ENCODE data around the gene CHST8. TPM values are rescaled to one million over a fixed set of nuclear protein-coding genes. Genes with fewer than 3 reads are reported as not detected.
"Not testable (repeated sequence)": the region's sequence is repeated elsewhere in the genome, so short reads cannot be mapped to it uniquely, and the experiment has no call there.

Gene CHST8
- total and polyA plus RNA-seq, 2 of the 13 experiments (the other 11 are each of a cell fraction or from before 2014, with no cell fraction given): not detected

DNA sequence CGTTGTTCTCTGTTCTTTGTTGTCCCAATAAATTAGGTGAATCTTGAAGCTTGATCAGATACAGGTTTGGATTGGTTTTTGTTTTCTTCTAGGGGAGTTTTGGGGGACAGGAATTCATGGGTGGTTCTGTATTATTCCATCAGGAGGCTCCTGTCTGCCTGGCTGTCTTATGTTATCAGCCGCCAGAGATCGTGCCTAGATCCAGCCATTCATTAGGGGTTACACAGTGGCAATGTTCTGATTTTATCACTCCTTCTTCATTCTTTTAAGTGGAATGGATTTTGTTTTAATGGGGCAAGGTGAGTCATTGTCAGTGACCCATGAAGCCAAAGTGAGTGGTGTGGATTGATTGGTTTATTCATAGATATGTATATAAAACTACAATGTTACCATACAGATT, 71.9 kb downstream of the CHST8 start:
- Histone ChIP-seq H3K4me2 (ENCODE audit: low read depth, low read length) (no peak overlapping the region), H3K36me3 (replicated peaks in 1 of 2; ENCODE audit: control insufficient read depth in 1 of 2, insufficient read depth in 2 of 2, low read length in 2 of 2) (no peaks in the 10 kb centered on the region), H3K27ac (ENCODE audit: extremely low read length, insufficient read depth, low read length) (no peak overlapping the region), H3K4me1 (ENCODE audit: insufficient read depth, low read length) (no peaks in the 10 kb centered on the region), H3K9me3 (ENCODE audit: low read length) (no peaks in the 10 kb centered on the region), H3K27me3 (ENCODE audit: control insufficient read depth in 1 of 2, insufficient read depth in 2 of 2, low read length in 2 of 2) (peaks cover 0 to 8% of the 10 kb centered on the region in 2 experiments; a peak in 3 of 5 replicates), H3K4me3 (replicated peaks in 1 of 3; ENCODE audit: insufficient read depth in 1 of 3, low read depth in 2 of 3, low read length in 3 of 3) (no peak overlapping the region), H3K79me2 (ENCODE audit: insufficient read depth, low read length) (no peaks in the 10 kb centered on the region), H3K9ac (ENCODE audit: insufficient read depth, low read depth, low read length) (no peak overlapping the region), H2AFZ (ENCODE audit: low read length) (no peak overlapping the region), H4K20me1 (ENCODE audit: insufficient read depth, low read length) (peaks cover 3% of the 10 kb centered on the region; the same call in 1 of the 2 replicates)
- DNase-seq (ENCODE audit: low spot score) (no peak), FAIRE-seq (no peak), ATAC-seq (no peak)
- 10% methylated on average over 3 of the region's 3 CpGs for WGBS (ENCODE audit: low lambda C conversion rate)
- intact Hi-C loops (cut with micrococcal nuclease; ENCODE audit: unreplicated experiment): no loop called here
- TF ChIP-seq AHR (CRISPR knock-in tag; IDR thresholded peaks at IDR 0.05) (no peak), SNAI1 (CRISPR knock-in tag; IDR thresholded peaks at IDR 0.05; ENCODE audit: borderline replicate concordance) (no peak), ZKSCAN1 (IDR thresholded peaks at IDR 0.05; ENCODE audit: low read length) (no peak), CBFB (CRISPR knock-in tag; IDR thresholded peaks at IDR 0.05) (no peak), FLYWCH1 (CRISPR knock-in tag; IDR thresholded peaks at IDR 0.05) (no peak), ZNF660 (CRISPR knock-in tag; IDR thresholded peaks at IDR 0.05; ENCODE audit: borderline replicate concordance, low read depth) (no peak), PTBP1 (IDR thresholded peaks at IDR 0.05; ENCODE audit: low read depth, low read length, poor library complexity, severe bottlenecking) (no peak)
- ChIA-PET POLR2A (no interaction called here), CTCF (ENCODE audit: low intra/inter-chr PET ratio, low total read pairs) (no interaction called here)
- in situ Hi-C loops (cut with HindIII; ENCODE audit: extremely low pct_ligation_motif_present, low pct_unique_long_range_greater_than_20kb): no loop called here
- BruUV-seq (replicated peaks): no TSS peak

DNA sequence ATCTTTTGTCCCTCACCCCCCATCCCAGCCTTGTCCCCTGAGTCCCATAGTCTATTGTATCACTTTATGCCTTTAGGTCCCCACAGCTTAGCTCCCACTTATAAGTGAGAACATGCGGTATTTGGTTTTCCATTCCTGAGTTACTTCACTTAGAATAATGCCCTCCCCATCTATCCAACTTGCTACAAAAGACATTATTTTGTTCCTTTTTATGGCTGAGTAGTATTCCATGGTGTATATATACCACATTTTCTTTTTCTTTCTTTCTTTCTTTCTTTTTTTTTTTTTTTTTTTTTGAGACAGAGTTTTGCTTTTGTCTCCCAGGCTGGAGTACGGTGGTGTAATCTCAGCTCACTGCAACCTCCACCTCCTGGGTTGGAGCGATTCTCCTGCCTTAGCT, 73.8 kb downstream of the CHST8 start:
- DNase-seq (ENCODE audit: low spot score); BruUV-seq (replicated peaks); H3K4me3 ChIP-seq (replicated peaks in 1 of 3; ENCODE audit: insufficient read depth in 1 of 3, low read depth in 2 of 3, low read length in 3 of 3); H2AFZ ChIP-seq (ENCODE audit: low read length); H3K27ac ChIP-seq (ENCODE audit: extremely low read length, insufficient read depth, low read length); H3K9me3 ChIP-seq (ENCODE audit: low read length); H3K4me1 ChIP-seq (ENCODE audit: insufficient read depth, low read length); FAIRE-seq; H3K9ac ChIP-seq (ENCODE audit: insufficient read depth, low read depth, low read length); ATAC-seq; POLR2A ChIA-PET; H4K20me1 ChIP-seq (ENCODE audit: insufficient read depth, low read length); CTCF ChIA-PET (ENCODE audit: low intra/inter-chr PET ratio, low total read pairs); in situ Hi-C loops (cut with HindIII; ENCODE audit: extremely low pct_ligation_motif_present, low pct_unique_long_range_greater_than_20kb); H3K4me2 ChIP-seq (ENCODE audit: low read depth, low read length); H3K36me3 ChIP-seq (replicated peaks in 1 of 2; ENCODE audit: control insufficient read depth in 1 of 2, insufficient read depth in 2 of 2, low read length in 2 of 2); intact Hi-C loops (cut with micrococcal nuclease; ENCODE audit: unreplicated experiment); H3K79me2 ChIP-seq (ENCODE audit: insufficient read depth, low read length): not testable (repeated sequence)
- WGBS (ENCODE audit: low lambda C conversion rate): 21% methylated on average over 3 of the region's 3 CpGs
- H3K27me3 ChIP-seq (ENCODE audit: control insufficient read depth in 1 of 2, insufficient read depth in 2 of 2, low read length in 2 of 2): peaks cover 0 to 21% of the 10 kb centered on the region in 2 experiments; a peak in 4 of 5 replicates

All from HepG2 (cell line).